GM21381 (cell line): ENCODE results near the gene ANGPTL4.
"Not testable (repeated sequence)": the region's sequence is repeated elsewhere in the genome, so short reads cannot be mapped to it uniquely, and the experiment has no call there.

Source experiments
- ATAC-seq: cut with Tn5 transposase; IDR thresholded peaks from one replicate; pipeline ENCODE4 v1.9.1; 2021; ENCODE audit warnings: mild to moderate bottlenecking, moderate library complexity; ENCODE audit not compliant: unreplicated experiment

Gene ANGPTL4

GRCh38 chr19:8363803-8364771 lies at the start of gene ANGPTL4:
ANGPTL4 (plus strand) TSS chr19:8364155; CDS start chr19:8364322, 167 bp downstream.
- ATAC-seq: no peak

DNA sequence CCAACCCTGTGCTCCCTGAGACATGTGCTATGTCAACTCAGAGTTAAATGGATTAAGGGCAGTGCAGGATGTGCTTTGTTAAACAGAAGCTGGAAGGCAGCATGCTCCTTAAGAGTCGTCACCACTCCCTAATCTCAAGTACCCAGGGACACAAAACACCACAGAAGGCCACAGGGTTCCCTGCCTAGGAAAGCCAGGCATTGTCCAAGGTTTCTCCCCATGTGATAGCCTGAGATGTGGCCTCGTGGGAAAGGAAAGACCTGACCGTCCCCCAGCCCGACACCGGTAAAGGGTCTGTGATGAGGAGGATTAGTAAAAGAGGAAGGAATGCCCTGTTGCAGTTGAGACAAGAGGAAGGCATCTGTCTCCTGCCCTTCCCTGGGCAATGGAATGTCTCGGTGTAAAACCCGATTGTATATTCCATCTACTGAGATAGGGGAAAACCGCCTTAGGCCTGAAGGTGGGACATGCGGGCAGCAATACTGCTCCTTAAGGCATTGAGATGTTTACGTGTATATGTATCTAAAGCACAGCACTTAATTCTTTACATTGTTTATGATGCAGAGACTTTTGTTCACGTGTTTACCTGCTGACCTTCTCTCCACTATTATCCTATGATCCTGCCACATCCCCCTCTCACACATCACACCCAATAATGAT lies 48.8 kb upstream of the ANGPTL4 start:
- not testable (repeated sequence) for ATAC-seq

GRCh38 chr19:8316351-8317125 lies 47.4 kb upstream of the ANGPTL4 start:
- ATAC-seq: no peak

- not testable (repeated sequence) for ATAC-seq
Measured at GRCh38 chr19:8318835-8319234, 45.1 kb upstream of the ANGPTL4 start.

DNA sequence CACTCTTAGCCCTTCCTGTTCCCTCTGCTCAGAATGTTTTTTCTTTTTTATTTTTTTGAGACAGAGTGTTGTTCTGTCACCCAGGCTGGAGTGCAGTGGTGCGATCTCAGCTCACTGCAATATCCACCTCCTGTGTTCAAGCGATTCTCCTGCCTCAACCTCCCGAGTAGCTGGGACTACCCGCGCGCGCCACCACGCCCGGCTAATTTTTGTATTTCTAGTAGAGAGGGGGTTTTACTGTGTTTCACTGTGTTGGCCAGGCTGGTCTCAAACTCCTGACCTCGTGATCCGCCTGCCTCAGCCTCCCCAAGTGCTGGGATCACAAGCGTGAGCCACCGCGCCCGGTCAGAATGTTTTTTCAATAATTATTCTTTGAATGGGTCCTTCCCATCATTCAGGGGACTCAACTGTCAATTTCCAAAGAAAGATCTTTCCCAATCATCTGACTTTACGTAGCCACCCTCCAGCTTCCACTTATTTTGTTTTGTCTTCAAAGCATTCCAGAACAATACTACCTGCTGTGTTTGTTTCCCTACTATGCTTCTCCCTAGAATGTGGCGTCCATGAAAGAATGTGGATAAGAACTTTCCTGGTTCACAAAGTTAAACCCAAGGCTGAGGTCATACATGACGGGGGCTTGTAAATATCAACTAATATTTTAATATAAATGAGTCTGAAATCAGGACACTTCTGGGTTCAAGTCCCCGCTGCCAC lies 44.0 kb upstream of the ANGPTL4 start:
- no peak for ATAC-seq

DNA sequence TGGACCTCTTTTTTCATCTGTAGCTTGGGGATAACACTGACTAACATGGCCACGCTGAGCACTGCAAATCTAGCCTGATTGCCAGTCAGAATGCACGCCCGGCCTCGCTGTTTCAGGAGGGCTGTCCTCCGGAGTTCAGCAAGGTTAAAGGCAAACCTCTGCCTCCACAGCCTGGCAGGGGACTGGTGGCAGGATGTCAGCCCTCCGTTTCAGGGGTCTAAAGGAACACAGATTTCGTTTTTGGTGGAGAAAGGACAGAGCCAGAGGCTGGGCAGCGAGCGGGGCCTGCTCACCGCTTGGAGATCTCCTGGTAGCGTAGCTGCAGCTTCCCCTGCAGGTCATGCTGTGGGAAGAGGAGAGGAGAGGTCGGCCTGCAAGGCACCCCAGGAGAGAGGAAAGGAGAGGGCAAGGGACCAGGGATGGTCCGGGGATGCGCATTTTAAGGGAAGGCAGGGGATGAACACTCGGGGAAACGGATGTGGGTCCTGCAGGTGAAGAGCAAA lies 43.3 kb upstream of the ANGPTL4 start:
- peak; percentile 17 for ATAC-seq

- peak; percentile 89 for ATAC-seq
Measured at GRCh38 chr19:8321067-8321985, 42.6 kb upstream of the ANGPTL4 start, which contains the start of the genes NDUFA7 and RPS28. NDUFA7 (minus strand) TSS chr19:8321375; CDS start chr19:8321358, 17 bp downstream. RPS28 (plus strand) TSS chr19:8321496; CDS start chr19:8321531, 35 bp downstream.

DNA sequence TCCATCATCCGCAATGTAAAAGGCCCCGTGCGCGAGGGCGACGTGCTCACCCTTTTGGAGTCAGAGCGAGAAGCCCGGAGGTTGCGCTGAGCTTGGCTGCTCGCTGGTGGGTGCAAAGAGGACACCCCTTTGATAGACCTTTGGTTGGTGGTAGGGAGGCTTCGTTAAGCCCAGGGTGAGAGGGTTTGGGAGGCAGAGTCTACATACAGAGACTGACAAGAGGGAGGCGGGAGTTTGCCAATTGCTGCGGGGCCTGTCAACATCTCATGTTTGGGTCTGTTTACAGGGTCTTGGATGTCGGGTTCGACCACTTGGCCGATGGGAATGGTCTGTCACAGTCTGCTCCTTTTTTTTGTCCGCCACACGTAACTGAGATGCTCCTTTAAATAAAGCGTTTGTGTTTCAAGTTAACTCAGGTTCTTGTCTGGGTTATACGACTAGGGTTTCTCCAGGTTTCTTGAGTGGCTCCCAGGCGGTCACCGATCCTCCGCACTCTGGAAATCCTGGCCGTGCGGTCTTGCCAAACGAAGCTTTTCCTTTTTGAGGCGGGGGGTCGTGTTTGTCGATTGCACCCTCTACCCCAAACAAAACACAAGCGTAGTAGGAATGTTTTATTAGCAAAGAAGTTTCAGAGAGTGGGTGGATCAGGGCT lies 41.8 kb upstream of the ANGPTL4 start:
- no peak for ATAC-seq

DNA sequence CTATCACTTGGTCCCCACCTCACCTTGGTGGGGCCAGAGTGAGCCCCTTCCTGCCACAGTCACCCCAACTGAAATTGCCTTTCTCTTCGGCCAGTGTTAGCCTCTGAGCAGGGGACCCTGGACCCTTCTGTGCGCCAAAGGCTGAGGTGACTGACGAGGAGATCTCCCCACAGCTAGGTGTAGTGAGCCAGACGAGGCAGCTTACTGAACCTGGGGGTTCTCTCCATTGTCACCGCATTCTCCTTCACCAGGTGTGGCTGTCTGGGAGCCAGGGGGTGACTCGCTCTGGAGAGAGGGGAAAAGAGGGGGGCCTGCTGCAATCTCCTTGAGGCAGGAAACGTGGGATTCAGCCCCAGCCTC lies 41.3 kb upstream of the ANGPTL4 start:
- no peak for ATAC-seq

GRCh38 chr19:8323781-8324185 lies 40.2 kb upstream of the ANGPTL4 start:
- ATAC-seq: no peak

- no peak for ATAC-seq
Measured at GRCh38 chr19:8324186-8325050, 39.5 kb upstream of the ANGPTL4 start.

- no peak for ATAC-seq
Measured at GRCh38 chr19:8325454-8325853, 38.5 kb upstream of the ANGPTL4 start.

- ATAC-seq: no peak
Measured at GRCh38 chr19:8329996-8330395, 34.0 kb upstream of the ANGPTL4 start.

DNA sequence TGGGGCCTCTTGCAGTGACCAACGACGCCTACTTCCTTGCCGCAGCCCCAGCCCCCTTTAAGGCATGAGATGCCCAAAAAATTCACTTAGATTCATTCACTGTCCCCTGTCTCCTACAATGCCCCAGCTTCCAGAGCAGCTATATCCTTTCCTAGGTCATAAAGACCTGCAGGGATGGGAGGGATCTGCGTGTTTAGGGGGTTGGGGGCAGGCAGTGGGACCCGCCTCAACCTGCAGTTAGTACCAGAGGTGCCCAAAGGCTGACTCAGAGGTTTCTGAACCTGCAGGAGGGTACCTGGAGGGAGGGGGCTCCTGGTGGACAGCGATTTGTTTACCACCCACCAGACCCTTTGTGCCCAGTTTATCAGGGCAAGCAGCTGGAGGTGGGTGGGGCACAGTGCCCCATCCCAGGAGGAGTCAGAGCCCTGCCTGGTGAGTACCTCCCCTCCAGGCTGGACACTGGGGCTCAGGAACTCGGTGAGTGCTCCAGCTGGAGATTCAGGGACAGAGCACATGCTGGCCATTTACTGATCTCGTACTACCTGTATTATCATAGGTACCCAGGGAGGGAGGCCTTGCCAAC lies 32.6 kb upstream of the ANGPTL4 start:
- ATAC-seq: no peak

GRCh38 chr19:8332976-8333766 lies 30.8 kb upstream of the ANGPTL4 start:
- ATAC-seq: no peak

GRCh38 chr19:8333767-8334457 lies 30.0 kb upstream of the ANGPTL4 start:
- ATAC-seq: no peak
